Measurements from ENCODE around the gene SLC15A1. TPM values are rescaled to one million over a fixed set of nuclear protein-coding genes. Genes with fewer than 3 reads are reported as not detected.
A peak's percentile ranks its signal among the peaks of the same experiment; 100 is the strongest.

SLC15A1 gene
- total and polyA plus RNA-seq, 4 experiments from 2014 or later, result not detected

DNA sequence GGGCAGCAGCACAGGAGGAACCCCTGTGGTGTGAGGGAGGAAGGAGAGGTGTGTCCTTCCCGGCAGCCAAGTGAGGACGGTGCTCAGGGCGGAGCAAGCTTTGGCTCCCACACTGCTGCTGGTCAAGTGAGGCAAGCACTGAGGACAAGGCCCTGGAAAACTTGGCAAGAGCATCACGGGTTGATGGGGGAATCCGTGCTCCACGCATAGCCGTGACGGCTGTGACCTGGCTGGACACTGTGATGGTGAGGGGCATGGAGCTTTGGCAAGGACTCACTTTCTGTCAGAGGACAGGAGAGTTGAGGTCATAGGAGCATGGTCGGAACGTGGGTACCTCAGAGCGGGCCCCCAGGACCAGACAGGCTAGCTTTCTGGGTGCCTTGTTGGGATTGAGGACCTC, 29.0 kb upstream of the SLC15A1 start:
- no peaks in the 10 kb centered on the region for H3K27me3 ChIP-seq (ENCODE audit: insufficient read depth, low read length)
- no peaks in the 10 kb centered on the region for H3K36me3 ChIP-seq (ENCODE audit: insufficient read depth, low read length)
- ChIA-PET CTCF (ENCODE audit: partially characterized antibody) (no interaction called here), POLR2A (ENCODE audit: partially characterized antibody) (no interaction called here)
- Mint-ChIP-seq H3K27ac (no peak overlapping the region), H3K4me1 (no peaks in the 10 kb centered on the region), H3K4me3 (no peak overlapping the region), H3K27me3 (peaks cover 12 to 24% of the 10 kb centered on the region in 2 donors), H3K36me3 (no peaks in the 10 kb centered on the region), H3K9me3 (peaks cover 0 to 3% (median 0%) of the 10 kb centered on the region in 8 donors)
- no peak overlapping the region for H3K27ac ChIP-seq (ENCODE audit: low read depth, low read length)
- no peaks in the 10 kb centered on the region for H3K9me3 ChIP-seq (ENCODE audit: control insufficient read depth in 1 of 2, low read length in 2 of 2)
- no peak for DNase-seq
- H3K4me1 ChIP-seq (ENCODE audit: insufficient read depth, low read length), result no peaks in the 10 kb centered on the region
- intact Hi-C loops (cut with micrococcal nuclease), result no loop called here
- no peak overlapping the region for H3K4me3 ChIP-seq (ENCODE audit: low read length in 2 of 2)

- peaks cover 0 to 3% (median 0%) of the 10 kb centered on the region in 8 donors for H3K9me3 Mint-ChIP-seq
- Histone ChIP-seq H3K27me3 (ENCODE audit: insufficient read depth, low read length) (no peaks in the 10 kb centered on the region), H3K4me1 (ENCODE audit: insufficient read depth, low read length) (no peaks in the 10 kb centered on the region), H3K36me3 (ENCODE audit: insufficient read depth, low read length) (no peaks in the 10 kb centered on the region), H3K9me3 (ENCODE audit: control insufficient read depth in 1 of 2, low read length in 2 of 2) (no peaks in the 10 kb centered on the region), H3K27ac (ENCODE audit: low read depth, low read length) (no peak overlapping the region), H3K4me3 (ENCODE audit: low read length in 2 of 2) (no peak overlapping the region)
- ChIA-PET CTCF (ENCODE audit: partially characterized antibody) (no interaction called here), POLR2A (ENCODE audit: partially characterized antibody) (no interaction called here)
- no peaks in the 10 kb centered on the region for H3K4me1 Mint-ChIP-seq
- intact Hi-C loops (cut with micrococcal nuclease), result no loop called here
- no peak for DNase-seq
- H3K36me3 Mint-ChIP-seq, result no peaks in the 10 kb centered on the region
- H3K27ac Mint-ChIP-seq, result no peak overlapping the region
- peaks cover 12 to 25% of the 10 kb centered on the region in 2 donors for H3K27me3 Mint-ChIP-seq
- H3K4me3 Mint-ChIP-seq, result no peak overlapping the region
Measured at GRCh38 chr13:98781045-98781444, 28.6 kb upstream of the SLC15A1 start.

DNA sequence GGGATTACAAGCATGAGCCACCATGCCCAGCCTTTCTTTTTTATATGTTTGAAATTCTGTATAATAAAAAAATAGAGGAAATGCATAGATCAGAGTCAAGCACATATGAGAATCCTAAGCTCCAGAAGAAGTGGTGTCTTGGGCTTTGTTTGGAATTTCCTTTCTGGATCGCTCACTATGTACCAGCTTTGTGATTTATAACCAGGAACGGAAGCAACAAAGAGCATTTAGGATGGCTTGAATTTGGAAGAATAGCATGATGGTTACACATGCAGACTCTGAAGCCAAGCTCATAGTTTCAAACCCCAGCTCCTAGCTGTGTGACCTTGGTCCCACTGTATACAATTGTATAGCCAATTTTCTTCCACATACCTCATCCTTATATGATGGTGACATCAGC, 28.0 kb upstream of the SLC15A1 start:
- H3K4me1 Mint-ChIP-seq, result no peaks in the 10 kb centered on the region
- Histone ChIP-seq H3K27me3 (ENCODE audit: insufficient read depth, low read length) (no peaks in the 10 kb centered on the region), H3K4me3 (ENCODE audit: low read length in 2 of 2) (no peak overlapping the region), H3K9me3 (ENCODE audit: control insufficient read depth in 1 of 2, low read length in 2 of 2) (no peaks in the 10 kb centered on the region), H3K36me3 (ENCODE audit: insufficient read depth, low read length) (no peaks in the 10 kb centered on the region), H3K27ac (ENCODE audit: low read depth, low read length) (no peak overlapping the region), H3K4me1 (ENCODE audit: insufficient read depth, low read length) (no peaks in the 10 kb centered on the region)
- POLR2A ChIA-PET (ENCODE audit: partially characterized antibody), result no interaction called here
- no peaks in the 10 kb centered on the region for H3K36me3 Mint-ChIP-seq
- H3K27me3 Mint-ChIP-seq, result peaks cover 12 to 29% of the 10 kb centered on the region in 2 donors
- intact Hi-C loops (cut with micrococcal nuclease), result no loop called here
- peaks cover 0 to 3% (median 0%) of the 10 kb centered on the region in 8 donors for H3K9me3 Mint-ChIP-seq
- no peak overlapping the region for H3K27ac Mint-ChIP-seq
- no peak for DNase-seq
- CTCF ChIA-PET (ENCODE audit: partially characterized antibody), result no interaction called here
- H3K4me3 Mint-ChIP-seq, result no peak overlapping the region

DNA sequence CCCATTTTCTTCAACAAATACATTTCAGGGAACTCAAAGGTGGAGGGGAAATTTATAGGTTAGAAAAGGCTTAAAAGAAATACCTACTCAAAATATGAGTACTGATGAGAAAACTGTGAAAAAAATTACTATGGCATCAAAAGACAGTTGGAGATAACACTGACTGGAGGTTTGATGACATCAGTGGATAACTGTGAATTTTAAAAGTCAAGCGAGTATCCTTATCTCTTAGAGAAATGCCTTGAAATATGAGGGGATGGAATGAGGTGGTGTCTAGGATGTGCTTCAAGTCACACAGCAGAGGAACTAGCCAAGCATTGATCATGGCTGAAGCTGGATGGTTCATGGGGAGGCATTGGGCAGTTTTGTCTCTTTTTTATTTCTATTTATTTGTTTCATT, 27.2 kb upstream of the SLC15A1 start:
- ChIA-PET POLR2A (ENCODE audit: partially characterized antibody) (no interaction called here), CTCF (ENCODE audit: partially characterized antibody) (no interaction called here)
- intact Hi-C loops (cut with micrococcal nuclease), result no loop called here
- Histone ChIP-seq H3K36me3 (ENCODE audit: insufficient read depth, low read length) (no peaks in the 10 kb centered on the region), H3K27ac (ENCODE audit: low read depth, low read length) (no peak overlapping the region), H3K27me3 (ENCODE audit: insufficient read depth, low read length) (no peaks in the 10 kb centered on the region), H3K4me3 (ENCODE audit: low read length in 2 of 2) (no peak overlapping the region), H3K9me3 (ENCODE audit: control insufficient read depth in 1 of 2, low read length in 2 of 2) (no peaks in the 10 kb centered on the region), H3K4me1 (ENCODE audit: insufficient read depth, low read length) (no peaks in the 10 kb centered on the region)
- H3K36me3 Mint-ChIP-seq, result no peaks in the 10 kb centered on the region
- DNase-seq, result no peak
- H3K4me1 Mint-ChIP-seq, result no peaks in the 10 kb centered on the region
- no peak overlapping the region for H3K4me3 Mint-ChIP-seq
- H3K27ac Mint-ChIP-seq, result peak overlapping the region in 1 of 7 donors; percentile 8
- H3K9me3 Mint-ChIP-seq, result peaks cover 0 to 3% (median 0%) of the 10 kb centered on the region in 8 donors
- H3K27me3 Mint-ChIP-seq, result peaks cover 12 to 29% of the 10 kb centered on the region in 2 donors

- Mint-ChIP-seq H3K27ac (no peak overlapping the region), H3K27me3 (peaks cover 12 to 29% of the 10 kb centered on the region in 2 donors), H3K9me3 (peaks cover 0 to 3% (median 0%) of the 10 kb centered on the region in 8 donors), H3K4me1 (no peaks in the 10 kb centered on the region), H3K4me3 (no peak overlapping the region), H3K36me3 (no peaks in the 10 kb centered on the region)
- ChIA-PET CTCF (ENCODE audit: partially characterized antibody) (no interaction called here), POLR2A (ENCODE audit: partially characterized antibody) (no interaction called here)
- H3K9me3 ChIP-seq (ENCODE audit: control insufficient read depth in 1 of 2, low read length in 2 of 2), result no peaks in the 10 kb centered on the region
- no peak overlapping the region for H3K27ac ChIP-seq (ENCODE audit: low read depth, low read length)
- H3K4me3 ChIP-seq (ENCODE audit: low read length in 2 of 2), result no peak overlapping the region
- no peaks in the 10 kb centered on the region for H3K36me3 ChIP-seq (ENCODE audit: insufficient read depth, low read length)
- no peaks in the 10 kb centered on the region for H3K27me3 ChIP-seq (ENCODE audit: insufficient read depth, low read length)
- intact Hi-C loops (cut with micrococcal nuclease), result no loop called here
- no peak for DNase-seq
- no peaks in the 10 kb centered on the region for H3K4me1 ChIP-seq (ENCODE audit: insufficient read depth, low read length)
Measured at GRCh38 chr13:98778749-98779148, 26.3 kb upstream of the SLC15A1 start.

DNA sequence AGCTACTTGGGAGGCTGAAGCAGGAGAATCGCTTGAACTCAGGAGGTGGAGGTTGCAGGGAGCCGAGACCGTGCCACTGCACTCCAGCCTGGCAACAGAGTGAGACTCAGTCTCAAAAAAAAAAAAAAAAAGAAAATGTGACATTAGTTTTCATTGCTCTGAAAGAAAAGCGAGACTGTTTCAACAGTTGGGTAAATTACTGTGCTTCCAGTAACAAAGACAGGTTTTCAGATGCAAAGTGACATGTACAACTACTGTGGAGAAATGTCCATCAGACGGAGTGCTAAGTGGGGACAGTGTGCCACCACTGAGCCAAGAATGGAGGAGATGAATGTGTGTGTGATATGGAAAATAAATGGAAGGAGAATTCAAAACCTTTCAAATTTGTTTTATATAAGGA, 24.2 kb upstream of the SLC15A1 start:
- DNase-seq, result no peak
- Histone ChIP-seq H3K4me3 (ENCODE audit: low read length in 2 of 2) (no peak overlapping the region), H3K9me3 (ENCODE audit: control insufficient read depth in 1 of 2, low read length in 2 of 2) (no peaks in the 10 kb centered on the region), H3K36me3 (ENCODE audit: insufficient read depth, low read length) (no peaks in the 10 kb centered on the region), H3K4me1 (ENCODE audit: insufficient read depth, low read length) (no peaks in the 10 kb centered on the region), H3K27me3 (ENCODE audit: insufficient read depth, low read length) (no peaks in the 10 kb centered on the region), H3K27ac (ENCODE audit: low read depth, low read length) (no peak overlapping the region)
- intact Hi-C loops (cut with micrococcal nuclease), result no loop called here
- Mint-ChIP-seq H3K27ac (no peak overlapping the region), H3K4me3 (no peak overlapping the region), H3K9me3 (peaks cover 0 to 3% (median 0%) of the 10 kb centered on the region in 8 donors), H3K27me3 (peaks cover 12 to 28% of the 10 kb centered on the region in 2 donors), H3K36me3 (no peaks in the 10 kb centered on the region), H3K4me1 (no peaks in the 10 kb centered on the region)
- ChIA-PET POLR2A (ENCODE audit: partially characterized antibody) (no interaction called here), CTCF (ENCODE audit: partially characterized antibody) (no interaction called here)

DNA sequence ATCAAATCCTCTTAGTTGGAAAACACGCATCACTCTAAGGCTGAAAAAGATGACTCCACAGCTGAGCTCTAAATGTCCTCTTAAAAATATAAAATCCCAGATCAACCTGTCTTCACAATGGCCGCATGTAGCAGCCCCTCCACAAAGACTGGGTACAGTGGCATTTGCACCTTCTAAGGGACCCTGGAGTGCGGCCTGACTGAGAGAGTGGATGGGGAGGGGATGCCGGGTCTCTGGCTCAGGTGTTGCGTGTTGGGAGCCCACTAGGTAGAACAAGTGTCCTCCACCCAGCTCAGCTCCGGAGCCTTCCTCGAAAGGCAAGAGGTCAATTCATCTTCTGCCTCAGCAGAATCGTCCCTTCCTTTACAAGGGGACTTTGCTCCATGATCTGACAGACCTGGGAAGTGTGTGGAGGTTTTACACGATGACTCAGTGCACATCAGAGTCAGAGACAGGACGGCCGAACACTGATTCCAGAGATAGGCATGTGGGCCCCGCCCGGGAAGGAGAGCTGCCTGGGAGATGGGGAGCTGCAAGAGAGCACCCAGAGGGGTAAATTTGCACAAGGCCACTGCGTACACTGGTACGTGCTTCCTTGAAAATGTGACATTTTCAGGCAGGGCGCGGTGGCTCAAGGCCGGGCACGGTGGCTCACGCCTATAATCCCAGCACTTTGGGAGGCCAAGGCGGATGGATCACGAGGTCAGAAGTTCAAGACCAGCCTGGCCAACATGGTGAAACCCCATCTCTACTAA, 23.5 kb upstream of the SLC15A1 start:
- POLR2A ChIA-PET (ENCODE audit: partially characterized antibody), result no interaction called here
- H3K27me3 ChIP-seq (ENCODE audit: insufficient read depth, low read length), result no peaks in the 10 kb centered on the region
- no peaks in the 10 kb centered on the region for H3K4me1 ChIP-seq (ENCODE audit: insufficient read depth, low read length)
- H3K9me3 ChIP-seq (ENCODE audit: control insufficient read depth in 1 of 2, low read length in 2 of 2), result no peaks in the 10 kb centered on the region
- peaks cover 0 to 5% (median 0%) of the 10 kb centered on the region in 8 donors for H3K9me3 Mint-ChIP-seq
- intact Hi-C loops (cut with micrococcal nuclease), result no loop called here
- H3K36me3 ChIP-seq (ENCODE audit: insufficient read depth, low read length), result no peaks in the 10 kb centered on the region
- no peaks in the 10 kb centered on the region for H3K36me3 Mint-ChIP-seq
- H3K4me3 Mint-ChIP-seq, result no peak overlapping the region
- H3K27me3 Mint-ChIP-seq, result peaks cover 9 to 24% of the 10 kb centered on the region in 2 donors
- no peak overlapping the region for H3K27ac Mint-ChIP-seq
- no peak overlapping the region for H3K4me3 ChIP-seq (ENCODE audit: low read length in 2 of 2)
- CTCF ChIA-PET (ENCODE audit: partially characterized antibody), result no interaction called here
- H3K4me1 Mint-ChIP-seq, result no peaks in the 10 kb centered on the region
- no peak for DNase-seq
- no peak overlapping the region for H3K27ac ChIP-seq (ENCODE audit: low read depth, low read length)
